Superior temporal gyrus (tissue), 1 donor: ENCODE measurements around the gene PLEKHA6.
"Not testable (repeated sequence)": the region's sequence is repeated elsewhere in the genome, so short reads cannot be mapped to it uniquely, and the experiment has no call there.

Experiments
- DNase-seq: peaks from one replicate; pipeline ENCODE4 v3.0.0-alpha.2; 2016; ENCODE audit errors: extremely low spot score

PLEKHA6 gene

DNA sequence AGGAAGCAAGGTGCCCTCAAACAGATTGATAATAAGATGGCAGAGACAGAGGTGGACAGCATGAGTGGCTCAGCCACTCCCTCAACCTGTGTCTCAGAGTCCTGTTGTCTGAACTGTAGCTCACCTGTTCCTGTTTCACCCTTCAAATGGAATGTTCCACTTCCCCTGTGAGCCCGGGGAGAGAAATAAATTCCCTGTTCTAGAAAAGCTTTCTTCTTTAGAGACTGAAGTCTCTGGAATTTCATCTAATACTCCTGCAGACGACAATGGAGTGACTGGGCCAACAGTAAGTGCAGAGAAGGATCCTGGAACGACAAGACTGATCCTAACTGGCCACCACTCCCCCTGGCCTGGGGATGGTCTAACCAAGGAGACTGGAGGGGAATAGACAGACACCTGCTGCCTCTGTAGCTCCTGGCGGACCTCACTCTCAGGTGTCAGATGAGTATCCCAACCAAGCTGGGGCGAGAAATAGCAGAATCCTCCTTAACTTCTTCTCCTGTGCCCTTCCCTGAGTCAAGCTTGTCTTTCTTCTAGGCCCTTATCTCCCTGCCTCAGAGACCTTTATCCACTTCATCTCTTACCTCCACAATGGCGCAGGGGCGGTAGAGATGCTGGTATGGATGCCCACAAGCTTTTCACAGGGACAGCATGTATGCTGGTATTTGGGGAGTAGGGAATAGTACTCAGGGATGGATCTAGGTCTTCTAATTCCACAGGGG lies 45.4 kb downstream of the PLEKHA6 start:
- DNase-seq: no peak

DNA sequence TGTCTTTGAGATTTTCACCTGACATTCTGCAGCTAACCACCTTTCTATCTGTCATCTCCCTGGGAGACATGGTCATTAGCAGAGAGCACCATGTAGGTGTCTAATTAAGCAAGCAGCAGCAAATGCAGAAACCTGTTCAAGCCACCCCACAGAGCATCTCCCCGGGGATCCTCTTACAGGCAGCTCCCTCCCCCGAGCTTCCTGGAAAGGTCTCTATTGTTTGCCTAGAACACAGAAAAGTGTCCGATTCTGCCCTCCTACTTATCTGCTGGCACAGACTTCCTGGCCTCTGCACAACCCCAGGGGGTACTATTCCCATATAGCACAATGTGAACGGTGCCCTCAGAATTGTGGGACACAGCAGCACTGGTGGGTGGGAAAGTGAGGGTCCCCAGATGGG lies 46.1 kb downstream of the PLEKHA6 start:
- no peak for DNase-seq

DNA sequence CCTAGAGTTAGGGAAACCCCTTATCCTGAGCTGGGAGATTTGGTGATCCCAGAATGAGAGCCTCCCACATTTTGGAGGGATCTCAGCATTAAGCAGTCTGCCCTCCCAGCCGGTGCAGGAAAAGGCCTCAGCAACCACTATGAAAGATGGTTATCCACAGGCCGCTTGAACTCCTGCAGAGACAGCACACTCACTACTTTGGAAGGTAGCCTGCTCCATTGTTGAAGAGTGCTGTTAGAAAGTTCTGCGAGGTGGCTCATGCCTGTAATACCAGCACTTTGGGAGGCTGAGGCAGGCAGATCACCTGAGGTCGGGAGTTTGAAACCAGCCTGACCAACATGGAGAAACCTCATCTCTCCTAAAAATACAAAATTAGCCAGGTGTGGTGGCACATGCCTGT lies 48.8 kb downstream of the PLEKHA6 start:
- not testable (repeated sequence) for DNase-seq

DNA sequence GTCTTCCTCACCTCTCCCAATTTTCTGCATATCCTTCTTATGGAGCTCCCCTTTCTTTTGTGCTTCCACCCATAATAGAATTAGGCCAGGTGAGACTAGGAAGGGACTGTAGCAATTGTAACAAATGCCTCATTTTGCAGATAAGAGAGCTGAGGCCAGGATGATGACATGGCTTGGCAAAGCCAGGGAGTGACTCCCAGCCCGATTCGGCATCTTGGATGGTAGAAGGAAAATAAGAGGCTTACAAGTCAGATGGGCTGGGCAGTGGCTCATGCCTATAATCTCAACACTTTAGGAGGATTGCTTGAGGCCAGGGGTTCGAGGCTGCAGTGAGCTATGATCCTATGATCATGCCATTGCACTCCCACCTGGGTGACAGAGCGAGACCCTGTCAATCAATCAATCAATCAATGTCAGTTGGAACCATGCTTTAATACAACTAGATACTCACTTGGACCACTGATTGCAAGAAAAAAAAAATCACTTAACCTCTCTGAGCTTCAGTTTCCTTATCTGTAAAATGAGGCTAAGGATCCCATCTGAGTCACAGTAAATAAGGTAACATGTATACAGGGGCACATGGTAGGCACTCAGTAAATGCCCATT lies 51.6 kb downstream of the PLEKHA6 start:
- DNase-seq: no peak

DNA sequence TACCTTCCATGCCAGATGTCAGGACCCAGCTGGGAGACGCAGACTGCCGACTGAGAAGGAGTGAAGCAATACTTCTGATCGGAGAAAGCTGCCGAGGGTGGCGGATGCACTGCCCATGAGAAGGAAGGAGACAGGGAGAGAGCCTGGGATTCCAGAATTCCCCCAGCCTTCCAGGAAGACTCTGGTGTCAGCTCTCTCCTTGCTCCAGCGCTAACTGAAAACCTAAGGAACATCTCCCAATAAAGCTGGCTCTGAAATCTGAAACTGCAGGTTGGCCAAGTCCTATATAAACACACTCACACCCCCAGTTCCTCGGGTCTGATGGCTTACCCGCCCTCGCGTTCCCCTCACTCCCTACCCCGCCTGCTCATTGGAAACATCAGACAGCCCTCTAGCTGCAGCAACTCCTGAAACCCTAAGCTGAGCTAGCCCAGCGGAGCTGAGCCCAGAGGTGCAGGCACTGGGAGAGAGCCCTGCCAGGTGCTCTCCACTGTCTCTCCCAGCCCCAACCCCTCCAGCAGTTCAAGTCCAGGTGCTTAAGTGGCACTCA lies 52.3 kb downstream of the PLEKHA6 start:
- DNase-seq: peak; percentile 55

DNA sequence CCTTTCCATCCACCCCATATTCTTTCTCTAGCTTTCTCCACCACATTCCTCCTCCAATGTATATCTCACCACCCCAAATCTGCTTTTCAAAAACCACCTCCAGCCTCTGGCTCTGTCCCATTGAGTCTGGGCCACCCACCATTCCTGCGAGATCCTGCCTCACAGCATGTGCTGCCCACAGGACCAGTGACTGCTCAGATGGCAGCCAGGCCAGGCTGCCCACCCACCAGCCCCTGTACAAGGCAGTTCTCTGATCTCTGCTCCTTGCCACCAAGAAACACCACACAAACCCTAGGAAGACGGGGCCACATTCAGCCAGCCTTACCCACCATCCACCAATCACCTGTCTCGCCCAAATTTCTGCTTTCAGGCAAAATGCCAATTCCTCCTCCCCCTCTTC lies 53.7 kb downstream of the PLEKHA6 start:
- no peak for DNase-seq

DNA sequence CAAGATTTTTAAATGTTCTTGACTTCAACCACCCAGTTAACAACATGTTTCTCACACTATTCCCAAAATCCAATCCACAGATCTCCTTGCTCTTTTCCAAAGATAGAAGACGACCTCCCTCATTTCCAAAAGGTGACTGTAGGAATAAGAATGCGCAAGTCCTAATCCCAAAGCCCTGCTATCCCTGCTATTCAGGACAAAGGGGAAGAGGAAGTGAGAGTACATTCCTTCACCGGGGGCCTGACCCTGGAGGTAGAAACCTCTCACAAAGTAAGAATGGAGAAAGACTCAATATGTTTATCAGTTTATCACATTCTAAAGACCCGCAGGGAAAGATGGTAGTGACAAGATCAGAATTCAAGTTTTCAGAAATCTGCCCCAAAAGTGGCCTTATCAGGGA lies 55.7 kb downstream of the PLEKHA6 start:
- DNase-seq: no peak

DNA sequence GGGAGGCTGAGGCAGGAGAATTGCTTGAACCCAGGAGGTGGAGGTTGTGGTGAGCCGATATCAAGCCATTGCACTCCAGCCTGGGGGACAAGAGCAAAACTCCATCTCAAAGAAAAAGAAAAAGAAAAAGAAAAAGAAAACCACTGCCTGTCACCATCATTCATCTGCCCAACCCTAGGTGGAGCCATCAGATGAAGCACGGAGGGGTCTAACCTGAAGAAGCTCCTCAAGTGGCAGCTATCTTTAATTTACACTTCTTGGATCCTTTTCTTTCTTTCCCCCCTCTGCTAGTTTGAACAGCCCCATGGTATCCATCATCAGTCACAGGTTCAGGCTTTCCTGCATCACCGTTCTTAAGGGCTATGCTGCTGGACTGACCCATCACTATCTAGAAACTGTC lies 57.0 kb downstream of the PLEKHA6 start:
- no peak for DNase-seq

DNA sequence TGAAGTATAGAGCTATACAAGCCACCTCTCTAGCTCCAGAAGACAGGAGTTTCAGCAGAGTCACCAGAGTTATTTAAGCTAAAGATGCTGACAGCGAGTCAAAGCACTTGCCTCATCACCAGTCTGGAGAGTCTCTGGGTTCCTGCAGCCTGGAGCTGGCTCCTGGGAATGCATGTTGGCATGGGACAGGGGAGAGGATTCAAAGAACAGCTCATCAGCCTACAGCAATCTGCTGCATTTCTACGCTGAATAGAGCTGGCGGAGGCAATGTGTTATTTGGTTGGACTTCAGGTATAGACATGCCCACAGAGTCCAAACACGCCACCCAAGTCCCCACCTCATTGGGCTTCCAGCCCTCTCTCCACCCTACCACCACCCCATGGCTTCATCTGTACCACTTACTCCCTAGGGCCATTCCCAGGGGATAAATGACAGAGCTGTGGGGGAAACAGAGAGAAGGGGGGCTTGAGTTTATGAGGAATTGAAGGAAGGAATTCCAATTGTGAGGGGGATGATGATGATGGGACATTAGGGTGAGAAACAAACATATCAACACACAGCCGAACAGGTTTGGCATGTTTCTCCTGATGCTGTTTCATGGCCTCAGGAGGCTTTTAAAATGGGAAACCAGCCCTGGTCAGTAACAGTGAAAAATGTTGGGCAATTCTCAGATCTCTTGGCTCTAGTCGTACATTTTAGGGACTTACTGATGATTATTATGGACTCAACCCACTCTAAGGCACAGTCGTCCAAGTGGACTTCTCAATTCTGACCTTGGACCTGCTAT lies 58.4 kb downstream of the PLEKHA6 start:
- no peak for DNase-seq

DNA sequence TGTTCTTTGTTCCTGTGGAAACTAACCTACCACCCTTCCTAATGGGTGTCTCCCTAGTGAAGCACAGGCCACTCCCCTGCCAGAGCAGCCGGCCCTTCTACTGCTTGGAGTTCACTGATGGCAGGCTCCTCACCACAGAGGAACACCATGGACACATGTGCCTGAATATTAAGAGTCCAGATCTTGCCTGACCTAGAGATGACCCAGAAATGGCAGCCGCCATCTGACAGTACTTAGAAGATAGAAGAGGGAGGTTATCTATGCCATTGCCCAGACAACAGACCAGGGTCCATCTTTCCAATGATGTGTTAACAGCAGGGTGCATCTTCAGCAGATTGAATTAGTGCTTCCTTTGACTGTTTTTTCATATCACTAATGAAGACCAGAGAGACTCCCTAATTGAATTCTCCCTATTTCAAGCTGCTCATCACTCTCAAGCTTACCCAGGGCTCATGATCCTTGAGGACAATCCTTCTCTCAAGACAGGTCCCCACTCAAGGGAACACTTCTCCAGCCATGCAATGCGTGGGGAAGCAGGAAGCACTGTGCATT lies 59.8 kb downstream of the PLEKHA6 start:
- DNase-seq: no peak

DNA sequence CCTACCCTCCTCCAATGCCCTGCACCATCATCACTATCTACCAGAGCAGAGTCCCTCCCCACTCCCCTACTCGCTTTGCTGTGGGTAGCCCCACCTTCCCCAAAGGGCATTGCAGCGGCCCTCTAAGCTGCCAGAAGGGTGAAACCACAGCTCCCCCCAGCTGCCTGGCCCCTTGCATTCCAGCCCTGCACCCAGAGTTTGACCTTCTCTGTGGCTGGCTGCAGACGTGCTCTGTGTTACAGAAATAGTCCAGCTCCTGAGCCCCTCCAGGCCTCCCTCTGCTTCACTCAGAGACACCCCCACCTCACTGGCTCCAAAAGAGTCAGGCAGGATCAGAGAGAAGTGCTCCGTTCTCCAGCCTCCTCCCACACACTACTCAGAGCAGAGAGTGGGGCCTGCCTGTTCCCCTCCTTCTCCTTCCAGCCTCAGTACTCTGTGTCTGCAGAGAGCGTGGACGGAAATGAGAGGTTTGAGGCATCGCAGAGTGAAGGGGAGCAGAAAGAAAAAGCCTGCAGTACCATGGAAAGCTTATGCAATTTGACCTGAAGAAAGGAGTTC lies 63.2 kb downstream of the PLEKHA6 start:
- DNase-seq: no peak

DNA sequence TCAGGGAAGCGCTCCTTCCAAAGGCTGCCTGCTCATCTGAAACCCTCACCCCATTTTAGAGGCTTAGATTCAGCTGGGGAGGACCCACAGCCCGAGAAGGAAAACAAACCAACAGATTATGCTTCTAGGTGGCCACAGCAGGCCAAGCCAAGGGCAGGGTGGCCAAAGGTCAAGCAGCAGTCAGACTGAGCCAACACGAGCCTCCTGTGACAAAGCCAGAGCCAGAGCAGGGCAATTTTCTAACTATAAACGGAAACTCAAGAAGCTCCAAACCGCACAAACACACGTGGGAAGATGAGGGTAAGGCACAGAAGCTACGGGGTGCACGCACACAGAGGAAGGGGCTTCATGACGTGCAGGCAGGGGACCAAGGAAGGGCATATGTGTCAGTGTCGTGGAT lies 64.1 kb downstream of the PLEKHA6 start:
- no peak for DNase-seq

DNA sequence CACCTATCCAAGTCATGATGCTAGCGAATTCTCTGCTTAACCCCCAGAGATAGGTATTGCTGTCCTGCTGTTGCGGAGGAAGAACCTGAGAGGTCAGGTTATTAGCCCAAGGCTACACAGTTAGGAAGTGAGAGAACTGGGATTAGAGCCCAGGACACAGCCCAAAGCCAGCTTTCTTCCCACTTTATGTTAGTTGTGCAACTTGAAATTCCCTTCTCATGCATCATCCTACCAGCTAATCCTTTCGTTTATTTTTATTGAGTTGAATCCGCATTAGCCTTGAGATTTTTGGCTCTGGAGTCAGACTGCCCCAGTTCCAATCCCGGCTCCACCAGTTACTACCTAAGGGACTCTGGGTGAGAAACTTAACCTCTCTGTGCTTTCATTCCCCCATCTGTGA lies 65.4 kb downstream of the PLEKHA6 start:
- DNase-seq: no peak

DNA sequence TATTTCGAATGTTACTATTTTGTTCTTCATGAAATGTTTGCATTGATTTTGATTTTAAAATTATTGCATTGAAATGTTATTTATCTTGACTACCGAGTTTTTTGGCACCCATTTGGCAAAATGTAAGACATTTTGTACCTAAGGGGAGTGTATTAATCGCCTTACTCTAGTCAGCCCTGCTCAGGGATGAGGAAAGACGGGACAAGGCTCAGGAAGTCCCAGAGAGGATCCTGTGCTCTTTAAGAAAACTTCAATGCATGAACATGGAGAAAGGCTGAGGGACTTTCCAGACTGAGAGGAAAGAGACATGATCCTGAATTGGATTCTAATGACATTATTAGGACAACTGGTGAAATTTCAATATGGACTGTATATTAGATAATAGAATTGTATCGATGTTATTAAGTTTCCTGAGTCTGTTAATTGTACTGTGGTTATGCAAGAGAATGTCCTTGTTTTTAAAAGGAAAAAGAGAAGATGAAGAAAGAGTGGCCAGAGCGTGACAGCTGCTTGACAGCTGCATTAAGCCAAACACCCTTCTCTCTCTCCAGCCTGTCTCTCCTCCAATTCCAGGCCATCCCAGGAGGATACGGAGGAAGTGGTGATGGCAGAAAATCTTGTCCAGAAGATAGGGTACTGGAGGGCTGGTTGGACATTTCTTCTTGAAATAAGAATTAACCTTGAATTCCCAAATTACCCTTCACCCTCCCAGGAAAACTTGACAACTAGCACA lies 66.0 kb downstream of the PLEKHA6 start:
- DNase-seq: no peak

DNA sequence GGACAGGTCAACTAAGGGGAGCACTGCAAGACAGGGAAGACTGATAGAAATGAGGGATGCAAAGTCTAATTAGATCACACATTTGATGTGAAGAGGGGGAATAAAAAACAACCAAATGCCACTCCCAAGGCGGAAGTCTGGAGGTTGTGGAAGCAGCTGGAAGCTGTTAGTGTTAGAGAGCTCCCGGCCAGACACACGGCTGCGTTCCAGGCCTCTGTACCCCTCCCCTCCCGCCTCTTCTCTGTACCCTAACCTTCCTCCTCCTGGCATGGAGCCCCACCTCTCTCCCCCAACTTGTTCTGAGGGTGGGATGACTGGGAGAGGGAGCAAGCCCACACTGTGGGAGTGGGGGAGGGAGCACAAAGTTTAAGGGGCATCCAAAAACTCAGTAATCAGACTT lies 67.0 kb downstream of the PLEKHA6 start:
- no peak for DNase-seq

DNA sequence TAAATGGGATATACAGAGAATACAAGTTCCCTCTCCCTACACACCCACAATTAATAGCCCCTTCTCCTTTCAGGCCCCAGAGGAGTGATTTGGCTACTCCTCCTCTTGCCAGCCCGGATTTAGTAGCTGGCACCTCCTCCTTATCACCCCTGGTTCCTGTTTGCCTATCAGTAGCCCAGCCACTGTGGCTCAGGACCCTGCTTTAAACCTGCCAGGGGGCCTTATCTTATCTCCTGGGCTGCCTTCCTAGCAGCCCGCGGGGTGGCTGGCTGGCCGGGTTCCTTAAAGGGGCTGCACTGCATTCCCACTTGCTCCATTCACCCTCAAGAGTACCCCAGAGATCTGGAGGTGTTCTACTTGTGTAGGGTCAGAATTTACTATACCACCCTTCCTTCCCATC lies 70.4 kb downstream of the PLEKHA6 start:
- no peak for DNase-seq

DNA sequence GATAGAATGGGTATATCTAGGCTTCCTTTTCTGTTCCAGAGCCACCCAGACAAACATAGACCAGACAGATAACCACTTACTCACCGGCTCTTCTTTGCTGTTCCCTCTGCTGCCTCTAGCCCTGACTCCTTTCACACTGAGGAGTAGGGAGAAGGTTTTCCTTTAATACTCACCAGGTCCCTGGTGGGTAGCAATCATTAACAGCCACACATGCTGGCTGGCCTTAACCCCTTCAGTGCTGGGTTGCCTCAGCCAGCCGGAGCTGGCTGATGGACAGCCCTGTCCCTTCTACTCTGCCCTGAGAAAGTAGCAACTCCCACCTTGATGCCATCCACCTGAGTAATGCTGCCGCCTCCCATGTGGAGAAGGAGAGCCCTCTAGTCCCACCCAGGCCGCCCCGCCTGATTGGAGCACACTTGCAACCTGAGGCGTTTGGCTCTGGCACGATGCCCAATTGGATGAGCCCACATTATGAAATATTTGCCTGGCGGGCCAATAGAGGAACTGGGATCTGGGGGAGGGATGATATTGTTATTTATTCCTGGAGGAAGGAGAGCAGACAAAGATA lies 71.6 kb downstream of the PLEKHA6 start:
- no peak for DNase-seq

DNA sequence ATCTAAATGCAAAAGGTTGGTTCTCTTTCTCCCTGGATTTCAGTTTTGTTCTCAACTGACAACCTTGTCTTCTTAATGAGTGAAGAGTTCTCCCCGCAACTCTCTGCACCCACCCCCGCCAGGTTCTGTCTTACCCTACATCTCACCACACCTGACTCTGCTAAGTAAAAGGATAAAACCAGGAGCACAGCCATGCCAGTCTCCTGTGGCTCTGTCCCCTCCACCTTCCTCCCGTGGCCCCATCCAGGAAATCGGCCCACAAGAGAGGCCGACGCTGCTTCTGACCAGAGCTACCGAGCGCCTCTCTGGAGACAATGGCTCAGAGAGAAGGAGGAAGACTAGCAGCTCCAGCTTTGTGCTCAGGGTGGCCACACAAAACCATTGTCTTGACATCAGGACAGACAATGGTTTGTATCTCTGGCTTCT lies 72.2 kb downstream of the PLEKHA6 start:
- DNase-seq: peak; percentile 73

DNA sequence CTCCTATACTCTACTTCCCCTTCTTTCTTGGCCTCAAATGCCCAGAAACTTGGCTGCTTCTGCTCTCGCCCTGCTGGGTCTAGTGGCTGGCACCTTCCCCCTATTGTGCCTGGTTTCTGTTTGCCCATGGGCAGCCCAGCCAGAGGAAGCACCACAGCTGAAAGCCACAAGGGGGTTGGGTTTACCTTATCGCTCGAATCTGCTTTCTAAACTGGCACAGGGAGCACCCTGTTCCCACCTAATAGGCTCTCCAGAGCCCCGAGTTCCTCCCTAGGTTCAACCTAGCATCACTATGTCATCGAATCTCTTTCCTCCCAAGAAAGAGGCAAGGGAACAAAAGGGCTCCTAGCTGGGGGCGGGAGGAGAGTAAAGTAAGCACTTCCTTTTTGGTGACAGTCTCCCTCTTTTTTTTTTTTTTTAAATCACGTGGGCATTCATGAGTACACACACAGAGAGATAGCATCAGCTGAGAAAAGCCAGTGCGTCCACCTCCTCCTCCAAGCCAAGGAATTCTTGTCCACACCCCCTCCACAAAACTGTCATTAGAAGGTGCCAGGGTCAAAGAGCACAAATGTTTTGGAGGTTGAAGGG lies 72.8 kb downstream of the PLEKHA6 start:
- DNase-seq: peak; percentile 57

DNA sequence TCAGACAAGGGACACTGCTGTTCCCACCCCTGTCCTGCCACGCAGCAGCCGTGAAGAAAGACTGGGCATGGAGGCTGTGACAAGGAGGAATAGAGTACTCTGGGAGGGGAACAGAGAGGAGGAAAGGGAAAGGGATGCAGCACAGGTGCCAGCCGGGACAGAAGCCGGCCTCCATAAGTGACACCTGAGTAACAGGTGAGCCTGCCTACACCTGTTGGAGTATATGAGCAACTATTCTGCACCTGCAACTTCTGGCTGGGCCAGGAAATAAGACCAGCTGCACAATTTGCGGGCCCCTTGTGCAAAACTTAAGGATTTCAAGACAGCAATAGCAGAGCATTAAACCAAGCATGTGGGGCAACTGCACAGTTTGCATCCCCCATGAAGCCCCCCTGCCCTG lies 73.4 kb downstream of the PLEKHA6 start:
- no peak for DNase-seq
